GM12891 (cell line): ENCODE data around the gene CDK8.

Experiments used
- POLR2A ChIP-seq: IDR thresholded peaks from 2 replicates; pipeline ENCODE4 v1.6.1; 2011; ENCODE audit warnings: low read depth, low read length, control low read depth
- POLR2AphosphoS5 ChIP-seq: IDR thresholded peaks from 2 replicates; pipeline ENCODE4 v1.6.1; 2011; ENCODE audit warnings: low read depth, low read length, control low read depth
- TAF1 ChIP-seq: IDR thresholded peaks from 2 replicates; pipeline ENCODE4 v1.6.1; 2011; ENCODE audit warnings: low read depth, low read length, control low read depth

DNA sequence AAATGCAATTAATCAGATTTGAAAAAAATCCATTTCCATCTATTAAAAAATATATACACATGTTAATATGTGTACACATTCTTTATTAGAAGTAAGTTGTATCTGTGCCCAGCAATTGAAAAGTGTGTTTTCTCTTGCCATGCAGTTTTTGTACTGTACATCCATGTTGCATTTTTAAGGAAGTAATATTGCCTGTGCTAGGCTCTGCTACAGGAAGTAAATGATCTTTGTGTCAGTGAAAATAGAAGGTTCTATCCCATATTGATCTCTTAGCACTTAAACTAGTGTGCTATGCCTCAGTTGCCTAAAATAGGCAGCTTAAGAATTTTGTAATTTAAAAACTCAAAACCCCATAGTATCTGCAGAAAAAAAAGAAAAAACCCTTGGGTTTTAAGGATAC, 122.5 kb downstream of the CDK8 start:
- TF ChIP-seq POLR2AphosphoS5 (no peak), POLR2A (no peak), TAF1 (no peak)
